K562 (cell line): ENCODE results near the gene TCF12.

ENCODE experiments used
- CTCF ChIP-seq, 3 experiments: IDR thresholded peaks in 2 of 3; conservative IDR thresholded peaks in 1 of 3; 2 replicates each; pipeline ENCODE4 v1.5.1; 2011 to 2012; ENCODE audit warnings: low read length in 3 of 3, mild to moderate bottlenecking in 3 of 3, control low read depth in 2 of 3, improper control_type of control experiment in 1 of 3, inconsistent platforms in 1 of 3, low read depth in 1 of 3, mixed read lengths in 1 of 3, moderate library complexity in 1 of 3; ENCODE audit not compliant: insufficient read depth in 2 of 3
- EP300 ChIP-seq: IDR thresholded peaks from 2 replicates; pipeline ENCODE4 v1.6.1; 2012; ENCODE audit warnings: low read length, improper control_type of control experiment
- EP400 ChIP-seq: fragments of 450-650 bp; IDR thresholded peaks from 2 replicates; pipeline ENCODE4 v1.6.1; 2017; ENCODE audit warnings: antibody characterized with exemption, mild to moderate bottlenecking, moderate library complexity
- GTF2B ChIP-seq: IDR thresholded peaks from 2 replicates; pipeline ENCODE4 v1.6.1; 2011; ENCODE audit not compliant: insufficient read length; ENCODE audit errors: extremely low read depth
- HNRNPL ChIP-seq: fragments of 200-400 bp; formaldehyde crosslinking; IDR thresholded peaks from 2 replicates; pipeline ENCODE4 v1.6.1; 2017; ENCODE audit warnings: low read depth, mild to moderate bottlenecking, low read length
- KDM1A ChIP-seq, 2 experiments: fragments of 450-650 bp; IDR thresholded peaks; 2 replicates each; pipeline ENCODE4 v1.6.1; 2016; ENCODE audit warnings: mild to moderate bottlenecking in 2 of 2
- MAX ChIP-seq: sonication (generic); formaldehyde crosslinking; IDR thresholded peaks from 2 replicates; pipeline ENCODE4 v1.9.0; 2022; ENCODE audit warnings: mild to moderate bottlenecking, missing genetic modification reagents
- NR1H2 ChIP-seq: sonication (generic); formaldehyde crosslinking; IDR thresholded peaks from 2 replicates; pipeline ENCODE4 v1.4.0; 2020; ENCODE audit warnings: mild to moderate bottlenecking, missing genetic modification reagents
- TAF1 ChIP-seq: IDR thresholded peaks from 2 replicates; pipeline ENCODE4 v1.6.1; 2011; ENCODE audit warnings: mild to moderate bottlenecking, low read length, moderate library complexity; ENCODE audit not compliant: insufficient read depth, control insufficient read depth, severe bottlenecking; ENCODE audit errors: extremely low read depth
- THRA ChIP-seq: fragments of 450-650 bp; IDR thresholded peaks from 2 replicates; pipeline ENCODE4 v1.6.1; 2017; ENCODE audit warnings: mild to moderate bottlenecking, moderate library complexity
- ZNF280B ChIP-seq: fragments of 250-450 bp; sonication (Bioruptor Pico); IDR thresholded peaks from 2 replicates; pipeline ENCODE4 v1.5.1; 2021; ENCODE audit warnings: mild to moderate bottlenecking
- ZNF512 ChIP-seq: IDR thresholded peaks from 2 replicates; pipeline ENCODE4 v1.6.1; 2016; ENCODE audit warnings: missing genetic modification characterization, missing compliant biosample characterization

- no peak for TF ChIP-seq EP300
- no peak for TF ChIP-seq ZNF280B
- TF ChIP-seq MAX (CRISPR knock-in tag): no peak
- no peak for TF ChIP-seq THRA
- no peak for TF ChIP-seq GTF2B
- TF ChIP-seq CTCF (IDR thresholded peaks at IDR 0.05 in 2 of 3, conservative IDR thresholded peaks at IDR 0.05 in 1 of 3; ENCODE audit: insufficient read depth in 2 of 3, low read depth in 1 of 3, low read length in 3 of 3): no peak
- no peak for TF ChIP-seq TAF1
- TF ChIP-seq HNRNPL: no peak
- TF ChIP-seq NR1H2: no peak
- no peak for TF ChIP-seq KDM1A (IDR thresholded peaks at IDR 0.05)
- no peak for TF ChIP-seq EP400
- TF ChIP-seq ZNF512 (tag): no peak
Measured at GRCh38 chr15:57030011-57030410, 111.6 kb downstream of the TCF12 start.
